WTC11 (cell line): Measurements from ENCODE around the gene SULT6B1. TPM values are rescaled to one million over a fixed set of nuclear protein-coding genes. Genes with fewer than 3 reads are reported as not detected.

Experiments used
- ATAC-seq: fragments of 200-7000 bp; cut with Tn5 transposase; 2 replicates; pipeline ENCODE4 v1.10.0; 2021; ENCODE audit warnings: mild to moderate bottlenecking, moderate library complexity
- CTCF ChIA-PET: fragments of 300-600 bp; sonication (Branson Sonifier 250); formaldehyde crosslinking; loops from one replicate; lab custom pipeline; 2021; ENCODE audit warnings: antibody characterized with exemption; lab: Charles Lee
- POLR2A ChIA-PET: fragments of 350-600 bp; sonication (Branson Sonifier 250); formaldehyde crosslinking; loops from one replicate; lab custom pipeline; 2021; ENCODE audit warnings: antibody characterized with exemption; lab: Charles Lee
- DNase-seq: peaks from one replicate; pipeline ENCODE4 v3.0.0; 2021; ENCODE audit warnings: low spot score
- H3K27ac Mint-ChIP-seq: 2 replicates; pipeline ENCODE4 v1.8.0; 2021; ENCODE audit warnings: mixed read lengths
- H3K27me3 Mint-ChIP-seq: 2 replicates; pipeline ENCODE4 v1.8.0; 2021; ENCODE audit warnings: low read depth, mild to moderate bottlenecking, moderate library complexity, mixed read lengths
- H3K36me3 Mint-ChIP-seq: 2 replicates; pipeline ENCODE4 v1.8.0; 2021; ENCODE audit warnings: mixed read lengths
- H3K4me1 Mint-ChIP-seq: 2 replicates; pipeline ENCODE4 v1.8.0; 2022; ENCODE audit warnings: mixed read lengths
- H3K4me3 Mint-ChIP-seq: 2 replicates; pipeline ENCODE4 v1.8.0; 2021; ENCODE audit warnings: mild to moderate bottlenecking, moderate library complexity, mixed read lengths
- H3K9me3 Mint-ChIP-seq: 2 replicates; pipeline ENCODE4 v1.8.0; 2021; ENCODE audit warnings: mixed read lengths
- CREB1 ChIP-seq: sonication (generic); formaldehyde crosslinking; IDR thresholded peaks from 2 replicates; pipeline ENCODE4 v1.8.0; 2023; ENCODE audit warnings: mild to moderate bottlenecking, missing genetic modification reagents
- ELF4 ChIP-seq: sonication (generic); formaldehyde crosslinking; IDR thresholded peaks from 2 replicates; pipeline ENCODE4 v1.8.1; 2022; ENCODE audit warnings: low read depth, mild to moderate bottlenecking, moderate library complexity, missing genetic modification reagents
- EMX1 ChIP-seq: fragments of 250-450 bp; sonication (Bioruptor Pico); IDR thresholded peaks from 2 replicates; pipeline ENCODE4 v1.8.0; 2021; ENCODE audit warnings: mild to moderate bottlenecking
- ETV6 ChIP-seq: sonication (generic); formaldehyde crosslinking; IDR thresholded peaks from 2 replicates; pipeline ENCODE4 v1.8.1; 2022; ENCODE audit warnings: mild to moderate bottlenecking, missing genetic modification reagents
- FOXK1 ChIP-seq: sonication (generic); formaldehyde crosslinking; IDR thresholded peaks from 2 replicates; pipeline ENCODE4 v1.8.0; 2022; ENCODE audit warnings: mild to moderate bottlenecking, moderate library complexity, missing genetic modification reagents
- FOXP1 ChIP-seq: sonication (generic); formaldehyde crosslinking; IDR thresholded peaks from 2 replicates; pipeline ENCODE4 v1.8.0; 2022; ENCODE audit warnings: missing genetic modification reagents, mild to moderate bottlenecking, moderate library complexity, borderline replicate concordance
- GABPB1 ChIP-seq: sonication (generic); formaldehyde crosslinking; IDR thresholded peaks from 2 replicates; pipeline ENCODE4 v1.8.1; 2023; ENCODE audit warnings: mild to moderate bottlenecking, missing genetic modification reagents
- SMAD3 ChIP-seq: sonication (generic); formaldehyde crosslinking; IDR thresholded peaks from 2 replicates; pipeline ENCODE4 v1.8.0; 2022; ENCODE audit warnings: missing genetic modification reagents, mild to moderate bottlenecking, borderline replicate concordance
- SMAD4 ChIP-seq: sonication (generic); formaldehyde crosslinking; IDR thresholded peaks from 2 replicates; pipeline ENCODE4 v1.8.0; 2022; ENCODE audit warnings: mild to moderate bottlenecking, missing genetic modification reagents
- TCF7 ChIP-seq: sonication (generic); formaldehyde crosslinking; IDR thresholded peaks from 2 replicates; pipeline ENCODE4 v1.8.0; 2022; ENCODE audit warnings: mild to moderate bottlenecking, low read depth, missing genetic modification reagents, moderate library complexity
- TEAD1 ChIP-seq: sonication (generic); formaldehyde crosslinking; IDR thresholded peaks from 2 replicates; pipeline ENCODE4 v1.8.0; 2022; ENCODE audit warnings: mild to moderate bottlenecking, missing genetic modification reagents
- ZNF232 ChIP-seq: sonication (generic); formaldehyde crosslinking; IDR thresholded peaks from 2 replicates; pipeline ENCODE4 v1.8.0; 2022; ENCODE audit warnings: mild to moderate bottlenecking, missing genetic modification reagents
- ZNF263 ChIP-seq: sonication (generic); formaldehyde crosslinking; IDR thresholded peaks from 2 replicates; pipeline ENCODE4 v1.8.1; 2022; ENCODE audit warnings: low read depth, mild to moderate bottlenecking, moderate library complexity, missing genetic modification reagents
- total RNA-seq: library from RNA; stranded (reverse); gene quantifications from 3 replicates; pipeline ENCODE4 v1.2.3, GENCODE V29; 2021
- TF ChIP-seq, protein P1 (sequence below): sonication (generic); formaldehyde crosslinking; conservative IDR thresholded peaks from 2 replicates; pipeline ENCODE4 v1.8.1; 2022; ENCODE audit warnings: mild to moderate bottlenecking, missing genetic modification reagents
- TF ChIP-seq, protein P2 (sequence below): fragments of 250-450 bp; sonication (Bioruptor Pico); IDR thresholded peaks from 2 replicates; pipeline ENCODE4 v1.8.0; 2021; ENCODE audit warnings: mild to moderate bottlenecking
- TF ChIP-seq, protein P3 (sequence below): fragments of 250-450 bp; sonication (Bioruptor Pico); conservative IDR thresholded peaks from 2 replicates; pipeline ENCODE4 v1.9.0; 2021; ENCODE audit warnings: mild to moderate bottlenecking
- TF ChIP-seq, protein P4 (sequence below): sonication (generic); formaldehyde crosslinking; IDR thresholded peaks from 2 replicates; pipeline ENCODE4 v1.8.1; 2023; ENCODE audit warnings: mild to moderate bottlenecking, missing genetic modification reagents, borderline replicate concordance

The SULT6B1 gene
- total RNA-seq, 1 experiment from 2014 or later = not detected

DNA sequence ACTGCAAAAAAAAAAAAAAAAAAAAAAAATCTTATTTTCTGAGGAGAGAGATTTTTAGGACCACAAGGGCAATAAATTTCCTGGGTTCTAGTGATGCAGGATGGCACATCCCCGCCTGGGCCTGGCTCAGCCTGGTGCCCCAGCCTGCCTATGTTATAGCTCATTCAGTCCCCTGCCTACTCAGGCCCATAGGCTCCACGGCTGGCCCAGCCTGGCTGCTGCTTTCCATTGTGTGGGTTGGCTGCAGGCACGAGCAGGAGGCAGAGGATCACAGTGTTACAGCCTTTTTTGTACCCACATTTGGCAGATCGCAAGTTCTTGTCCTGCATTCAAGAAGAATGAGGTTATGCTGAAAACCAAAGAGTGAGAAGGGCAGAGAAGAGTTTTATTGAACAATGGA is 2.8 kb upstream of the SULT6B1 start:
- ATAC-seq (peak; percentile 38), DNase-seq (no peak)
- peak overlapping the region; percentile 90 for H3K27ac Mint-ChIP-seq
- POLR2A ChIA-PET = no interaction called here
- H3K9me3 Mint-ChIP-seq = no peaks in the 10 kb centered on the region
- TF ChIP-seq TCF7 (CRISPR knock-in tag) (no peak), ZNF263 (CRISPR knock-in tag) (no peak), ZNF232 (CRISPR knock-in tag) (no peak), ELF4 (no peak), FOXP1 (CRISPR knock-in tag) (no peak), CREB1 (no peak)
- TF ChIP-seq, protein P1, sequence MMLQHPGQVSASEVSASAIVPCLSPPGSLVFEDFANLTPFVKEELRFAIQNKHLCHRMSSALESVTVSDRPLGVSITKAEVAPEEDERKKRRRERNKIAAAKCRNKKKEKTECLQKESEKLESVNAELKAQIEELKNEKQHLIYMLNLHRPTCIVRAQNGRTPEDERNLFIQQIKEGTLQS (CRISPR knock-in tag) = no peak
- TF ChIP-seq, protein P2, sequence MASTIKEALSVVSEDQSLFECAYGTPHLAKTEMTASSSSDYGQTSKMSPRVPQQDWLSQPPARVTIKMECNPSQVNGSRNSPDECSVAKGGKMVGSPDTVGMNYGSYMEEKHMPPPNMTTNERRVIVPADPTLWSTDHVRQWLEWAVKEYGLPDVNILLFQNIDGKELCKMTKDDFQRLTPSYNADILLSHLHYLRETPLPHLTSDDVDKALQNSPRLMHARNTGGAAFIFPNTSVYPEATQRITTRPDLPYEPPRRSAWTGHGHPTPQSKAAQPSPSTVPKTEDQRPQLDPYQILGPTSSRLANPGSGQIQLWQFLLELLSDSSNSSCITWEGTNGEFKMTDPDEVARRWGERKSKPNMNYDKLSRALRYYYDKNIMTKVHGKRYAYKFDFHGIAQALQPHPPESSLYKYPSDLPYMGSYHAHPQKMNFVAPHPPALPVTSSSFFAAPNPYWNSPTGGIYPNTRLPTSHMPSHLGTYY (CRISPR knock-in tag) = no peak
- TF ChIP-seq, protein P3, sequence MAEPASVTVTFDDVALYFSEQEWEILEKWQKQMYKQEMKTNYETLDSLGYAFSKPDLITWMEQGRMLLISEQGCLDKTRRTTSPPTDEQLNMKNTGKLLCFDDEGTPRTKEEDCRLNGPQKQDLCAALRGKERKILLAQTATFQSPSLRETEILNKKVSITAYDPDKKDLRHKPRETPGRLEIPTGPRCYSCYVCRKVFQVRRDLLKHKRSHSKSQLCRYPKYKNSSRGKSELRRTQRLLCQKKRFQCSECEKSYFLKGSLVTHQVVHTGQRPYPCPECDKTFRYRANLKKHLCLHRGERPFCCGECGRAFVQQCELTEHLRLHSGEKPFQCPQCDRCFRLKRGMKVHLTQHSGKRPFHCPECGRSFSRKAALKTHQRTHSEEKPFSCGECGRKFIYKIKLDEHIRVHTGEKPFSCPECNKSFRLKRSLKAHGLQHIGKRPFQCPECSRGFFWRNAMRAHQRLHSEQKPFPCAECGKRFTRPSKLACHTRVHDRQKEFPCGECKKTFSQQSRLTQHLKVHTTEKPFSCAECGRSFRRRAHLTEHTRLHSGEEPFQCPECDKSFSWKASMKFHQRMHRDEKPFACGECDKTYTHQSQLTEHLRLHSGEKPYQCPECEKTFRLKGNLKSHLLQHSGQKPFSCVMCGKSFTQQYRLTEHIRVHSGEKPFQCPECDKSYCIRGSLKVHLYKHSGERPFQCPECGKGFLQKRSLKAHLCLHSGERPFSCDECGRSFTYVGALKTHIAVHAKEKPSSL (CRISPR knock-in tag) = no peak
- TF ChIP-seq, all 79 proteins: peak for 0
- CTCF ChIA-PET = interaction anchor here (0.7 to 1.2 kb wide), 7 partner anchors 10 to 795 kb away, joined by 3 to 5 read pairs (median 3); partner anchors contain the start of gene EIF2AK2
- no peak overlapping the region for H3K4me3 Mint-ChIP-seq
- peaks cover under 1% of the 10 kb centered on the region; the same call in 1 of the 2 replicates for H3K27me3 Mint-ChIP-seq
- H3K4me1 Mint-ChIP-seq = peaks cover 54% of the 10 kb centered on the region
- H3K36me3 Mint-ChIP-seq = peaks cover 2% of the 10 kb centered on the region

DNA sequence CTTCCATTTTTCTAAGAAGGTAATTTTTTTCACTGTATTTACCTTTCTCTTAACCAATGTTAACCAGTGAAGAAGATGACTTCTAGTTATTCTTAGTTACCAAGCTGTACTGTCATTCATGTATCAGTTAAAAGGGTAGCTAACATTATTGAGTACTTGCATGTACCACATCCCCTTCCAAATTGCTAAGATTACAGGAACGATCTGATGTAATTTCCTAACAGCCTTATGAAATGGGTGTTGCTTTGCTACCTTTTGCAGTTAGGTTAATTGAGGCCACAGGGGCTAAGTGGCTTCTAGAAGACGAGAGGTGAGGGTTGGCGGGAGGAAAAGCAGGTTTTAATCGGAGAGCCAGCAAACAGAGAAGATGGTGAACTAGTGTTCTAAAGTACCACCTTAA is 1.8 kb upstream of the SULT6B1 start:
- TF ChIP-seq EMX1 (no peak), SMAD4 (CRISPR knock-in tag) (no peak), GABPB1 (CRISPR knock-in tag) (peak; percentile 95)
- DNase-seq (no peak), ATAC-seq (no peak)
- H3K4me1 Mint-ChIP-seq = peaks cover 50% of the 10 kb centered on the region
- ChIA-PET CTCF (interaction anchor here (0.8 to 1.4 kb wide), 3 partner anchors 8 to 21 kb away, joined by 3 read pairs; no protein-coding TSS in a partner anchor), POLR2A (no interaction called here)
- no peaks in the 10 kb centered on the region for H3K27me3 Mint-ChIP-seq
- no peak overlapping the region for H3K4me3 Mint-ChIP-seq
- peak overlapping the region; percentile 21 for H3K27ac Mint-ChIP-seq
- H3K9me3 Mint-ChIP-seq = no peaks in the 10 kb centered on the region
- no peaks in the 10 kb centered on the region for H3K36me3 Mint-ChIP-seq

DNA sequence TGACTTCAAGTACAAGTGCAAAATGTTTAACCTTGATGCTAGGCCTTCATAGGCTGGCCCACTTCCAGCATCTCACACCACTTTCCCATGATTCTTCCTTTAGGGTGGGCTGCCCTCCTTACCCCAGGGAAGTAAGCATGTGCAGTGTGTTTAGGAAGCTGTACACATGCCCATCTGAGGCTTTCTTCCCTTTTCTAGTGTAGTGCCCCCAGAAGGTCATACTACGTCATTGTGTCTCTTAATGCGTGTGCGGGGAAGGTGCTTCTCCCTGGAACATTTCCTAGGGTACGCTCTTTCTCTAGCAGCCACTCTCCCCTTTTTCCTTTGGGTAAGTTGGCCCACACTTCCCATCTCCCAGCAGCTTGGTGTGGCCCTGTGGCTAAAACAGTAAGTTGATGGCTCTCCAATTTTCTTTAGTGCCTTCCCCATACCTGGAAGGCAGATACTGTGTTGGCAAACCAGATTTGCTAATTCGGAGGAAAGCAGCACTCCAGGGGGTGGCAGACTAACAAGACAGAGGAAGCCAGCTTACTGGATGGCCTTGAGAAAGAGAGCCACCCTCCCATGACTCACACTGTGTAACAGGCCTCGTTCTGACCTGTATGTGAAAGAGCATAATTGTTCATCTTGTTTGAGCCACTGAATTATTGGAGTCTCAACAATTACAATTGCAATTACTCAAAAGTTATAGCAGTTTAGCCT is 1.1 kb upstream of the SULT6B1 start:
- no peaks in the 10 kb centered on the region for H3K27me3 Mint-ChIP-seq
- peaks cover 50% of the 10 kb centered on the region for H3K4me1 Mint-ChIP-seq
- peak overlapping the region; percentile 84 for H3K27ac Mint-ChIP-seq
- H3K4me3 Mint-ChIP-seq = no peak overlapping the region
- ChIA-PET CTCF (interaction anchor here (0.8 to 1.4 kb wide), 3 partner anchors 9 to 60 kb away, joined by 3 read pairs; no protein-coding TSS in a partner anchor), POLR2A (interaction anchor here (0.5 to 0.6 kb wide), 2 partner anchors 12 to 83 kb away, joined by 3 to 4 read pairs; no protein-coding TSS in a partner anchor)
- DNase-seq (peak; percentile 65), ATAC-seq (peak; percentile 84)
- H3K36me3 Mint-ChIP-seq = no peaks in the 10 kb centered on the region
- TF ChIP-seq, protein P4, sequence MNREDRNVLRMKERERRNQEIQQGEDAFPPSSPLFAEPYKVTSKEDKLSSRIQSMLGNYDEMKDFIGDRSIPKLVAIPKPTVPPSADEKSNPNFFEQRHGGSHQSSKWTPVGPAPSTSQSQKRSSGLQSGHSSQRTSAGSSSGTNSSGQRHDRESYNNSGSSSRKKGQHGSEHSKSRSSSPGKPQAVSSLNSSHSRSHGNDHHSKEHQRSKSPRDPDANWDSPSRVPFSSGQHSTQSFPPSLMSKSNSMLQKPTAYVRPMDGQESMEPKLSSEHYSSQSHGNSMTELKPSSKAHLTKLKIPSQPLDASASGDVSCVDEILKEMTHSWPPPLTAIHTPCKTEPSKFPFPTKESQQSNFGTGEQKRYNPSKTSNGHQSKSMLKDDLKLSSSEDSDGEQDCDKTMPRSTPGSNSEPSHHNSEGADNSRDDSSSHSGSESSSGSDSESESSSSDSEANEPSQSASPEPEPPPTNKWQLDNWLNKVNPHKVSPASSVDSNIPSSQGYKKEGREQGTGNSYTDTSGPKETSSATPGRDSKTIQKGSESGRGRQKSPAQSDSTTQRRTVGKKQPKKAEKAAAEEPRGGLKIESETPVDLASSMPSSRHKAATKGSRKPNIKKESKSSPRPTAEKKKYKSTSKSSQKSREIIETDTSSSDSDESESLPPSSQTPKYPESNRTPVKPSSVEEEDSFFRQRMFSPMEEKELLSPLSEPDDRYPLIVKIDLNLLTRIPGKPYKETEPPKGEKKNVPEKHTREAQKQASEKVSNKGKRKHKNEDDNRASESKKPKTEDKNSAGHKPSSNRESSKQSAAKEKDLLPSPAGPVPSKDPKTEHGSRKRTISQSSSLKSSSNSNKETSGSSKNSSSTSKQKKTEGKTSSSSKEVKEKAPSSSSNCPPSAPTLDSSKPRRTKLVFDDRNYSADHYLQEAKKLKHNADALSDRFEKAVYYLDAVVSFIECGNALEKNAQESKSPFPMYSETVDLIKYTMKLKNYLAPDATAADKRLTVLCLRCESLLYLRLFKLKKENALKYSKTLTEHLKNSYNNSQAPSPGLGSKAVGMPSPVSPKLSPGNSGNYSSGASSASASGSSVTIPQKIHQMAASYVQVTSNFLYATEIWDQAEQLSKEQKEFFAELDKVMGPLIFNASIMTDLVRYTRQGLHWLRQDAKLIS (CRISPR knock-in tag) = 0 out of 2 replicates have a peak, but pooled peaks have one; percentile 60
- TF ChIP-seq SMAD3 (CRISPR knock-in tag) (no peak), TEAD1 (peak; percentile 41; the same call in 1 of the 2 replicates), ETV6 (CRISPR knock-in tag) (peak; percentile 51; the same call in 1 of the 2 replicates), FOXK1 (CRISPR knock-in tag) (0 out of 2 replicates have a peak, but pooled peaks have one; percentile 22)
- no peaks in the 10 kb centered on the region for H3K9me3 Mint-ChIP-seq
